Measurements from ENCODE around the gene HES6.
A peak's percentile ranks its signal among the peaks of the same experiment; 100 is the strongest.

The HES6 gene

DNA sequence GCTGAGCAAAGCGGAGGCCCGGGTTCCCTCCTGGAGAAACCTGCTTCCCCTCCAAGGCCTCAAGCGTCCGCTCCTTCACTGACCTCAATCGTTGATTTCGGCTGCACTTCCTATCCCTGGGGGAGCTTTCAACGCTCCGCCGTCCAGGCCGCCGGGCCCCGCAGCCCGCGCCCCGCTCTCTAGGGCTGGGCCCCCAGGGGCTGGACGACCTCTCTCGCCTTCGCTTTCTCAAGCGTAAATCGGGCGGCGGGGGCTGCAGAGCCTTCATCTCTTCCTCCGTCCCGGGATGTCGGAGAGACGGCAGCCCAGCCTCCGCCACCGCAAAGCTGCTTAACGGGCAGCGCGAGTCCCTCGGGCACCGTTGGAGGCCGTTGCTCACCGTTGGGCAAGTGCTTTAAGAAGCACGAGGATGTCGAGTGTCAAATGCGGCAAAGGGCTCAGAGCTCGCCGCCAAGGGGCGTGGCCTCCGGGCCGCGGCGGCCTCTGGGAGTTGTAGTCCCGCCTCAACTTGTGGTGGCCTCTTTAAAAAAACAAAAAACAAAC, 8.5 kb downstream of the HES6 start:
- peak; percentile 79 to 81 for DNase-seq

DNA sequence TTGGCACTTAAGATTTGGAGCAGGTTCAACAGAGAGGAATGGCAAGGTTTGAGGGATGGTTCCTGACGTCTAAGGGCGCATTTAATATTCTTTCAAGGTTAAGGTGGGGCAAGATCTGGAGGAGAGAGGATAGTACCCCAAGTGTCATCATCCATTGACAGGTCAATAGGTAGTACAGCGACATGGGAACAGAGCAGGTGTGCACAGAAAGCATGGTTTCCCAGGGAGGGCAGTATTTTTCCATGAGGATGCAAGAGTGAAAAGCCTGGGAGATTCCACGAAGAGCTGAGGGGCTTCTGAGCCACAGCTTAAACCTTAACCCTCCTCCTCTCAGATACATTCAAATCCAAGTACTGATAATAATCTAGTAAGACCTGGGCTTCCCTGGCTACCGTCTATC, 9.1 kb downstream of the HES6 start:
- DNase-seq = no peak

DNA sequence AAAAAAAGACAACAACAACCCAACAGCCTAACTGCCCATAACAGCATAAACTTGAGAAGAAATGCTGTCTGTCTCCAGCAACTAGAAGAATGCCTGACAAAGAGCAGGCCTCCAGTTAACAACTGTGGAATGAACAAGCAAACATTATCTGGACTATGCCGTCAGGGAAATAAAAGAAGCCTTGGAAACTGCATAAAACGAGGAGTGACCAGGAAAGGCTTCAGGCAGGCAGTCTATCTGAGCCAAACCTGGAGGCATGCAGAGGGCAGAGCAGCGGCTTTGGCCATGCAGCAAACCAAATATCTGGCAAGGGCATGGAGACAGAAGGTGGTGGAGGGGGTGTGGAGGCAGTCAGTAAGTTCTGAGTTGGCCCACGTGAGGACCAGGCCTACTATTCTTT, 11.1 kb downstream of the HES6 start:
- no peak for DNase-seq

DNA sequence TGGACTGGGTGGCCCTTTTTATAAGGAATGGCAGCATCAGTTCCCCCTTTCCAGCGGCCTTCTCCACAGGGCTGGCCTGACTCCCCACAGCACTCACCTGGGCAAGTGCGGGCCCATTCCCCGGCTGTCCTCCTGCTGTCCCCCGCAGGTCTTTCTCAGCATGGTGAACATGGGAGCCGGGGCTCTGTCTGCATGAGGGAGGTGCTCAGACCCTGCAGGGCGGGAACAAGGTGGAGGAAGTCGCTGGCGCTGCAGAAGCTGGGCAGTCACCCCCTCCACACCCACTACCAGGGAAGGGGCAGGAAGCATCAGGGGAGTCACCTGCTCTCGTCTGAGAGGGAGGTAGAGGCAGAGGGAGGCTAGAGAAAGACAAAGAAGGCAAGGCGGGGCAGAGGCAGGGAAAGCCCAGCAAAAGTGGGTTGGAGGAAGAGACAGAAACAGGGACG, 12.2 kb downstream of the HES6 start:
- no peak for DNase-seq

DNA sequence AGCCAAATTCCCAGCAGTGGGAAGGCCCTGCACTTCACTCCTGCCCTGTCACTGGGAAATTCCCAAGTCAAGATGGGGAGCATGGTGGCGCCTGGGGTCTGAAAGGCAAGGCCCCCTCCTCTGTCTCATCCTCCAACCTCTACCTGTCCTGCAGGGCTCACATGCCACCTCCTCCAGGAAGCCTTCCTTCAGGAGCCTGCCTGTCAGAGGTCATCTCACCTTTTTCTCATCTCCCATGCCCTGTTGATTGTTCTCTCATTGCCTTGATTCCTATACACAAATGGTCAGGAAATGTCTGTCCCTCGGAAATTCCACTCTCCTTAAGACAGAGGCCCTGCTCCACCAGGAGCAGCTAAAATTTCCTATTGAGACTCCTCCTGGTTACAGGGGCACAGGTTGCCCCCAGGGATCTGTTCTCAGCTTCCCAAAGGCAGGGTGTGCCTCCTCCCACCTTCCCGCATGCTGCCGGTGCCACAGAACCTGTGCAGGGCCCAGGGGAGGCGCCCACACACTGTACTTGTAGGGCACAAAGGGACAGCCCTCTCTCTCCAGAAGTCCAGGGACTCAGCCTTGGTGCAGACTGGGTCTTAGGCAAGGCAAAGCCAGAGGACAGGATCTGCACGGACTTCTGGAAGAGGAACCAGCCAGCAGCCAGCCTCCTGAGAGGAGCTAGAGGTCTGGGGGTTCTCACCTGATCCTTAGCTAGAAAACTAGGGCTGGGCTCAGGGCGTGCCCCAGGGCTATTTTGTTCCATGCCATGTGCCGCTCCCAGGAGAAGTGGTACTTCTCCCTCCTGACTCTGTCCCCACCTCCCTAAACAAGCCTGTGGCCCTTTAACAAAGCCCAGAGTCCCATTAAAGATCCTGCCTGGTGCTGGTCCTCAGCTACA, 12.9 kb downstream of the HES6 start:
- no peak for DNase-seq

DNA sequence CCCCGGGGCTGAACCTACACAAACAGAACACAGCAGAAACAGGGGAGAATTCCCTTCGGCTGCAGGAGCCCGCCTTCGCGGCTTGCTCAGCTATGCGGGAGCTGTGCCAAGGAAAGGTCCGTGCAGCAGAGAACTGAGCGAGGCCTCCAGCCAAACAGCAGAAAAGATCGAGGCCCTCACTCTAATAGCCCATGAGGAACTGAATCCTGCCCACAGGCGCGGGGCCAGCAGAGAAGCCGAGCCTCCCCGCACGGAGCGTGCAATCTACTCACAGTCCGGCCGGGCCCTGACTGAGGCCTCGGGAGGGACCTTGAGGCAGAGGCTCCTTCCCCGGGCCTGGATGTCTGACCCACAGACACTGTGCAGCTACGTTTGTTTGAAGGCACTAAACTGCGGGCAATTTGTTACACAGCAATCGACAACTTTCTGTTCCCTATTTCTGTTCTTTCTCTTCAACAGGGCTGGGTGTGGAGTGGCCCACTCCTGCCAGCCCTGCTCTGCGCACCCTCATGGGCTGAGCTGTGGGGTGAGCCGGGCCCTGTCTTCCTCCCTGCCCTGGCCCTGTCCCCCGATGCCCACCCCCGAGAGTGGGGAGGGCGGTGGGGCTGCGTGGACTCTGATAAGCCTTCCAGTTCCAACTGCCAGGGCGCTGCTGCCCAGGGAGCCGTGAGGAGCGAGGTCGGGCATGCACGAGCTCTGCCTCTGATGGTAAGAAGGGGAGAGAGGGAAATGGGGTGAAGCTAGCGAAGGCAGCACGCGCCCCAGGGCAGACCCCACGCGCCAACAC, 13.7 kb downstream of the HES6 start:
- DNase-seq = no peak

DNA sequence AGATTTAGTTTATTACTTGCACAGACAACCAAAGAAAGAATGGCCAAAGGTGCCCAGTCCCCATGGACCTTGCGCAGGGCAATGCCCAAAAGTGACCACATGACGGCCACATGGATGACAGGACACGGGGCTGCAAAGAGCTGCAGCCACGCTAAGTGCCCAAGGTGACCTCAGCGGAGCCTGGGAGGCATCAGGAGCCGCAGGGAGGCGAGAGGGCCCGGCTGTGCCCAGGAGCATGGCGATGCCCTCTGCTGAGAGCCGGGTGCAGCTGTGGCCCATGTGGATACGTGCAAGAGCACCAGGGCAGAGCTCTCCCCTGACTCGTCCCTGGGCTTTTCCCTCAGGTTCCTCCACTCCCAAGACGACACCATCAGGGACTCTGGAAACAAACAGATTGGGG, 14.7 kb downstream of the HES6 start:
- DNase-seq = no peak

DNA sequence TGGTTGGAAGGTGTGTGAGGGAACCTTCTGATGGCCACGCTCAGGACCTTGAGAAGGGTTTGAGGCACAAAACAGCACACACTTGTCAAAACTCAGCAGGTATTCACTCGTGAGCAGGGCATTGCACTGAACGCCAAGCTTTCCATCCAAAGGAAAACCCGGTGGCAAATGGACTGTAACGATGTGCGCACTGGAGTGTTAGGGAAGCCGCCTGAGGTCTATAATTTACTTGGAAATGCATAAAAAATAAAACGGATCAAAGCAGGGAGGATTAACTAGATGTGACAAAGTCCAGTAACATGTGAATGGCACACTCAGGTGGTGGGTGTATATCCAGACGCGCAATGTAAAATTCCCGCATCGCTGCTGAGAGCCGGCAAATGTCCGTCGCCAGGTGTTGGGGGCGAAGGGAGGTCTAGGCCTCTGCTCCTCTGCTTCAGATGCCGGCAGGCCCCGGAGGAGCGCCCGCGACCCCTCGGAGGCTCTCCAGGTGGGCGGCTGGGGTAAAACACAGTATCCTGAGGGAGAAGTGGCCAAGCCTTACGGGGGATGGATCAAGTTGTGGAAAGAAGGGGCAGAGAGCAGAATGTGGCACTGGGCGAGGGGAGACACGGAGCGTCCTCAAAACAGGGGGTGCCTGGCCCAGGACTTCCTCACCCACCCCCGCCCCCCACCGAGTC, 15.3 kb downstream of the HES6 start:
- no peak for DNase-seq

DNA sequence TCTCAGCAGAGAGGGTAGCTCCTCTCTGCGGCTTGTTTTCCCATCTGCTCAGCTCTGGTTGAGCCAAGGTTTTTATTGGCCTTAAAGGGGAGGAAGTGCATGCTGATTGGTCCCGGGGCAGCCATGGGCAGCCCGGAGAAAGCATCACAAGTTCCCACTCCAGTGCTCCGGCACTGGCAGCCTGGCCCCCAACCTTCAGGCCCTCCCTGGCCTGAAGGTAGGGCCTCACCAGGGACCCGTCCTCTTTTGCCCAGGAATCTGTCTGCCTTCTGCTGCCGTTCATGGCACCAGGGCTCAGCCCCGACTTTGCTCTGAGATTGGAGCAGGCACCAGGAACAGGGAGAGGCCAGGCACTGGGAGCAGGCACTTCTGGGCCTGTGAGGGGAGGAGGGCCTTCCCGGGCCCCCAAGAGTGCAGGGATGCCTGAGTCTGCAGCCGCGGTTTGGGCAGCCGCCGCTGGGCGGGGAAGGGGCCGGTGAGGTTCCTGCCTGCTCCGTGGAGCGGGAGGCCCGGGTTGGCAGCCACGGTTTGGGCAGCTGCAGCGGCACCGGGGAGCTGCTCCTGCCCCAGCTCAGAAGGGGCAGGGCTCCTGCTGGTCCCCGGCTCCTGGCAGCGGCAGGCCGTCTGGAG, 18.8 kb downstream of the HES6 start:
- DNase-seq = no peak

DNA sequence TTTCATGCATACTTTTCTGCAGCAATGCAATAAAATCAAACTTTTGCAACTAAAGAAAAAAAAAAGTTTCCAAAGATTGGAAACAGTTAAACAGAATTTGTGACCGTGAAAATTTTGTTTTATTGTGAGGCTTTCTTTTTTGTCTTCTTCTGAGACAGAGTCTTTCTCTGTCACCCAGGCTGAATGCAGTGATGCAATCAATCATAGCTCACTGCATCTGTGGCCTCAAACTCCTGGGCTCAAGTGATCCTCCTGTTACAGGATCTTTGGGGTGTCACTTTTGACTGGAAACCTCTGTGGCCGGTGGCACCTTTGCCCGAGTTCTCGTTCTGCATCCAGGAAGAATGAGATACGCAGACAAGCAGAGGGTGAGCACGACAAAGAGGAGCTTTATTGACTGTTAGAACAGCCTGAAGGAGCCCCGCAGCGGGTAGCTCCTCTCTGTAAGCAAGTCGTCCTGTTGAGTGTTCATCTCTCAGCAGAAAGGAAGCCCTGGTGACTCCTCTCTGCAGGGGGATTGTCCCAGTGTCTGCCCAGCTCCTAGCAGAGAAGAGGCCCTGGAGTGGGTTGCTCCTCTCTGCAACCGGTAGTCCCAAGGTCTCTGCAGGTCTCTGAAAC, 19.5 kb downstream of the HES6 start:
- no peak for DNase-seq

DNA sequence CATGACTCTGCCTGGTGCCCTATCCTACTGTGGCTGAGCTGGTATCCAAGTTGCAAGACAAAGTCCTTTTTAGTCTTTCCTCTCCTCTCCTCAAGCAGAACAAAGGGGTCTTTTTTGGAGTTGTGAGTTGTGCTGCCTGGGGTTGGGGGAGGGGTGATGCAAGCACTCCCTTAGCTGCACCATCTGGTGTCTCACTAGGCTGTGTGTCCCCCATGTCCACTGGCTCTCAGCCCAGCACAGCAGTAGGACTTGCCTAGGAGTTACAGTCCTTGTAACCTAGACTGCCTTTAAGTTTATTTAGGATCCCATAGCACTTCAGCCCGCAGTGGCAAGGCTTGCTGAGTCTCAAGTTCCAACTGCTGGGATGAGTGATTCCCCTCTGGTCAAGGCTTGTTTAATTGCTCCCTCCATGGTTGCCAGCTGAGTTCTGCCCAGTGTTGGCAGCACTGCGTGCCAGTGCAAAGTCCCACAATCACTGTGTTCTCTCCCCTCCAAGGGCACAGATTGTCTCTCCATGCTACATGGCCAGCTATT, 23.1 kb downstream of the HES6 start:
- DNase-seq = no peak

DNA sequence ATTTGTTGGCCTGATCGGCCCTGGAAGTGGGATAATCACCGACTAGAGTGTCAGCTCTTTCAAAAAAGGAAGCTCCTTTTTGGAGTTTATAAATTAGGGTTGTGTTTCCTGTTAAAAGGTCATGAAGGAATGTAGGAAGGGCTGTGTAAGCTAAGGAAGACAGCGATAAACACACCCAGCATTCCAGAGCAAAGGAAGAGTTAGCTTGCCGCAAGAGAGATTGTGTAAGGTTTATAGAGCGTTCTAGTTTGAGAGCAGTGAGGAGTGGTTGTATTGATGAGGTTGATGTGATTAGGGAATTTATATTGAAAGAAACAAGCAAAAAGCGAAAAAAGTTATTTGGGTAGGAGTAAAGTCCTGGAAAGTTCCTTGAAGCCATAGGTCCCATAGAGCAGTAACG, 32.8 kb downstream of the HES6 start:
- DNase-seq = no peak

DNA sequence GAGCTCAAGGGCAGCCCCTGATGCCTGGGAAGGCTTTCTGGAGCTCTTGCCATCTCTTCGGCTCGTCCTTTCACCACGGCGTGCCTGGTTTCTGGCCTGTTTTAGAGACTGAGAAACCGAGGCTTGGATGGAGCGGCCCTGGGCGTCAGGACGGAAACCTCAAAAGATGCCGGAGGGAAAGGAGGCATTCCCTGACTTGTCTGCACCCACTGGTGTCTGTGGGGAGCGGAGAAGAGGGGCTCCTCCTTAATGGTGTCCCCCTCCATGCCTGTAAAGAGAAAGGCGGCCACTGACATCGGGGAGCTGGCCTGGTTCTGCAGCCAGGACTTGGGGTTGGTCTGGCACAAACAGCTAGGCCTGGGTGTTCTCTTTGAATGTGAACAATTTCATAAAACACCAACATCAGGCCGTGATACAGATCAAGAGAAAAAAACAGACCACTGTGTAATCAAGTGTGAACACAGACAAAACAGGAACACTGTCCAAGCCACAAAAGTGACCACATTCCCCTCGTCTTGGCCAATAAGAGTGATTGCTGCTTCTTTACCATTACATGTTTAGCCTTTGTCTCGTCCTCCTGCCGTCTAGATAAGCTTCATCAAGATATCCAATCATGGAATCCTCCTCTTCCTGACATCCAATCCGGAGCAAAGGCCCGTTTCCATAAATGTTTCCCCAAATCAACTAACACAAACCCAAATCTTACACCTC, 35.7 kb downstream of the HES6 start:
- DNase-seq = peak in 1 of 2 donors; percentile 10

DNA sequence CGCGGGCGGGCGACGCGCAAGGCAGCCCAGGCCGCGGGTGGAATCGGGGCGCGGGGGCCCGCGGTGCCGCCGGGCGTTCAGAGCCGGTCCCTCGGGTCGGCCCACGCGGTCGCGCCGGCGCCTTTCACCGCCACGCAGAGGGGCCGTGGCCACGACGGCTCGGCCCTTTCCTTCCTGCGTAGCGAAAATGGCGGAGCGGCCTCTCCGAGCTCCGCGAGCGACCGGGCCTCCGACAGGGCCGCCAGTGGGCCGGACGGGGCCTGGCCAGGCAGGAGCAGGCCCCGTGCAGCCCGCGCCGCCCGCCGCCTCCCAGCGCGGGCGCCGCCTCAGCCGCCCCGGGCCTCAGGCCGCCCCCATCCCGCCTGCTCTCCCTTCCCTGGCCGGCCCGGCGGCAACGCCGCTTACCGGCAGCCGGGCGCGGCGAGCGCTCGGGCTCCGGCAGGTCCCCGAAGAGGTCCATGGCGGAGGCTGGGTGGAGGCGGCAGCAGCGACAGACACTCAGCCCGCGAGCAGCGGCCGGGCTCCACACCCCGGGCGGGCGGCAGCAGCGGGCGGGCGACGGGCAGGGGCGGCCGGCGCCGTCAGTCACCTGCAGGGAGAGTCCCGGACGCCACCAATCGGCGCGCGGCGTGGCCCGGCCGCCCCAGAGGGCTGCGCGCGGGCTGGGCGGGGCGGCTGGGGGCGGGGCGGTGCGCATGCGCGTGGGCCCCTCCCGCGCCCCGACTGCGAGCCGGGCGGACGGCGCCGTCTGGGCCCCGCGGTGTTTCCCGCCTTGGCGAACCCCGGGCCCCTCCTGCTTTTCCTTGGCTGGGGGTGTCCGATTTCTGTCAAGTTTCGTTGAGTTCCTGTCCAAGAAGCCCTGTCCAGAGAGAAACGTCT, 36.5 kb downstream of the HES6 start, which contains the start of gene ILKAP:
Gene ILKAP, minus strand, starts transcription at position 602 of the 879 bp plus-strand sequence. Its CDS starts 142 bp downstream, at position 460.
- peak; percentile 83 to 90 for DNase-seq

DNA sequence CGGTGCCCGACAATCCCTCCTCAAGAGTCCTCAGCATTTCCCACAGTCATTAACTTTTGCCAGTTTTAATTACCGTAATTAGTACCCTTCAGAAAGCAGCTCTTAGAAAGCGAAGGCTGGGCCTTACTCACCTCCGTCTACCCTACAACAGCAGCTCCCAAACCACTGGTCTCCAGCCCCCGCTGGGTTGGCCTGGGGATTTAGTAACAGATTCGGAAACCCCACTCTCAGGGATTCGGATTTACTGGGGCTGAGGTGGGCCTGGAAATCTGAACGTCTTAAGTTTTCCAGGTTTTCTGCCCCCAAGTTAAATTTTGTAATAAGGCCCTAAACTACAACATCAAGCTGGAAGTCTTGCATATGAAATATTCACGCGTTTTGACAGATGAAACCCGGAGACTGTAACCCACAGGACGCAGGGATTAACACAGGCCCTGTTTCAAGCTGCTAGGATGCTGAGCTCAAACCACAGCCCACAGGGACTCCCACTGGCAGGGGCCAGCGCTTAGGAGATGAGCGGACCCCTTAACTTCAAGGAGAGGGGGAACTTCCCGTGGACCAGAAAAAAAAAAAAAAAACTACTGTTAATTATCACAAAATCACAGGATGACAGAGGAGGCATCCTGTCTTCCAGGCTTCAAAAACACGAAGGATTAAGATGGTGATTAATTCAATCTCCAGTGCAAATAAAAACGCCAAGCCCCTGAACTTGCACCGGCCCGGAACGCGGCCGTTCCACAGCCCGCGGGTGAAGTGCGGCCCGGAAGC, 37.3 kb downstream of the HES6 start:
- DNase-seq = peak; percentile 3 to 4

DNA sequence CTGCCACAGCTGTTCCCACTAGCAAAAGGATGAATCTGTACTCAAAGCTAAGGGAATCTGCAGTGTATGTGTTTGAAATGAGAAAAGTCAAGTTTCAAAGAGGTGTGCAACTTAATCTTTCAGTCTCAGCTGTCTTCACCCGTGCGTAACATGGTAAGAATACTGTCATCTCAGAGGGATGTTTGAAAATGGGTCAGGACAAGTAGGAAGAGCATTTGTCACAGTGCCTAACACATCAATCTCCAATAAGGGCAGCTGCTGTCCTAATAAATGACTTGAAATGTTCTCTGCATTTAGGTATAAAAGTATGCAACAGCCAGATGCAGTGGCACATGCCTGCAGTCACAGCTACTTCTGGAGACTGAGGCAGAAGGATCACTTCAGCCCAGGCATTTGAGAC, 49.4 kb downstream of the HES6 start:
- DNase-seq = no peak
